HepG2 (cell line): Measurements from ENCODE around the gene PREP. TPM values are rescaled to one million over a fixed set of nuclear protein-coding genes. Genes with fewer than 3 reads are reported as not detected.

ENCODE experiments used
- ATAC-seq: fragments of 200-7000 bp; cut with Tn5 transposase; 3 replicates; pipeline ENCODE4 v1.9.1; 2020; ENCODE audit warnings: mild to moderate bottlenecking, moderate library complexity
- BruUV-seq: library from RNA; stranded (reverse); fragments of 400-500 nt; replicated peaks from 2 replicates; lab custom pipeline; 2021; lab: Mats Ljungman, UMichigan
- CTCF ChIA-PET: fragments of 300-600 bp; formaldehyde crosslinking; extraction: SDS; loops from one replicate; lab custom pipeline; 2021; ENCODE audit warnings: low total read pairs, inconsistent platforms, low intra/inter-chr PET ratio; lab: Yijun Ruan, JAX
- POLR2A ChIA-PET: fragments of 350-600 bp; sonication (Branson Sonifier 250); formaldehyde crosslinking; loops from one replicate; lab custom pipeline; 2020; ENCODE audit warnings: antibody characterized with exemption, inconsistent platforms; lab: Yijun Ruan, JAX
- DNase-seq: peaks from one replicate; pipeline ENCODE4 v3.0.0-alpha.2; 2015; ENCODE audit warnings: low spot score
- FAIRE-seq: peaks from 3 replicates; lab custom pipeline; 2011; peaks lifted over from hg19 to GRCh38; lab: Jason Lieb, UNC
- H2AFZ ChIP-seq: one replicate; pipeline ENCODE4 v1.6.1; 2011; ENCODE audit warnings: low read length, inconsistent platforms
- H3K27ac ChIP-seq: fragments of 300-600 bp; 3 replicates; pipeline ENCODE4 v1.8.0; 2011; ENCODE audit warnings: mixed run types, mild to moderate bottlenecking, mixed read lengths, low read length, inconsistent platforms; ENCODE audit not compliant: insufficient read depth; ENCODE audit errors: extremely low read length
- H3K27me3 ChIP-seq, 2 experiments: fragments of 200-600 bp in 1 of 2; 2 replicates in 1 of 2; 3 replicates in 1 of 2; pipeline versions ENCODE4 v1.6.0 to v1.8.0; 2011; ENCODE audit warnings: low read length in 2 of 2, mild to moderate bottlenecking in 2 of 2, moderate library complexity in 2 of 2, inconsistent platforms in 1 of 2; ENCODE audit not compliant: insufficient read depth in 2 of 2, control insufficient read depth in 1 of 2
- H3K36me3 ChIP-seq, 2 experiments: fragments of 200-600 bp in 1 of 2; replicated peaks in 1 of 2; 2 replicates in 1 of 2; 3 replicates in 1 of 2; pipeline versions ENCODE4 v1.5.1 to v1.8.0; 2011; ENCODE audit warnings: low read length in 2 of 2, inconsistent platforms in 1 of 2; ENCODE audit not compliant: insufficient read depth in 2 of 2, control insufficient read depth in 1 of 2
- H3K4me1 ChIP-seq: 2 replicates; pipeline ENCODE4 v1.5.1; 2012; ENCODE audit warnings: low read length, inconsistent platforms; ENCODE audit not compliant: insufficient read depth
- H3K4me2 ChIP-seq: 2 replicates; pipeline ENCODE4 v1.6.0; 2011; ENCODE audit warnings: low read depth, low read length, inconsistent platforms
- H3K4me3 ChIP-seq, 3 experiments: fragments of 200-600 bp in 1 of 3; sonication (generic), shearing (Covaris generic) in 1 of 3; replicated peaks in 1 of 3; 2 replicates each; pipeline ENCODE4 v1.5.1; 2011 to 2016; ENCODE audit warnings: low read length in 3 of 3, inconsistent platforms in 2 of 3, low read depth in 2 of 3, mild to moderate bottlenecking in 2 of 3, control low read depth in 1 of 3, mixed read lengths in 1 of 3; ENCODE audit not compliant: insufficient read depth in 1 of 3
- H3K79me2 ChIP-seq: one replicate; pipeline ENCODE4 v1.6.1; 2011; ENCODE audit warnings: low read length, inconsistent platforms; ENCODE audit not compliant: insufficient read depth
- H3K9ac ChIP-seq: 2 replicates; pipeline ENCODE4 v1.6.0; 2011; ENCODE audit warnings: mild to moderate bottlenecking, low read depth, low read length, inconsistent platforms; ENCODE audit not compliant: insufficient read depth
- H3K9me3 ChIP-seq: 2 replicates; pipeline ENCODE4 v1.5.1; 2012; ENCODE audit warnings: mild to moderate bottlenecking, low read length
- H4K20me1 ChIP-seq: 2 replicates; pipeline ENCODE4 v1.6.0; 2011; ENCODE audit warnings: inconsistent platforms, mild to moderate bottlenecking, low read length, moderate library complexity; ENCODE audit not compliant: insufficient read depth
- ATAD3A ChIP-seq: sonication (generic); formaldehyde crosslinking; IDR thresholded peaks from 2 replicates; pipeline ENCODE4 v1.4.0; 2020; ENCODE audit warnings: missing genetic modification reagents
- CREB3 ChIP-seq: sonication (generic); formaldehyde crosslinking; IDR thresholded peaks from 2 replicates; pipeline ENCODE4 v1.5.0; 2020; ENCODE audit warnings: missing genetic modification reagents
- NFKBIZ ChIP-seq: IDR thresholded peaks from 2 replicates; pipeline ENCODE4 v1.6.1; 2018; ENCODE audit warnings: missing genetic modification reagents, missing compliant biosample characterization
- PHF20 ChIP-seq: sonication (generic); formaldehyde crosslinking; IDR thresholded peaks from 2 replicates; pipeline ENCODE4 v1.5.0; 2020; ENCODE audit warnings: mild to moderate bottlenecking, missing genetic modification reagents
- SCMH1 ChIP-seq: sonication (generic); formaldehyde crosslinking; IDR thresholded peaks from 2 replicates; pipeline ENCODE4 v1.9.0; 2021; ENCODE audit warnings: missing genetic modification reagents, mild to moderate bottlenecking, borderline replicate concordance
- TBP ChIP-seq: sonication (generic); formaldehyde crosslinking; IDR thresholded peaks from 2 replicates; pipeline ENCODE4 v1.5.0; 2020; ENCODE audit warnings: missing genetic modification reagents
- TGIF2 ChIP-seq: IDR thresholded peaks from 2 replicates; pipeline ENCODE4 v1.6.1; 2016; ENCODE audit warnings: control low read depth, missing compliant biosample characterization
- XRCC5 ChIP-seq: fragments of 200-400 bp; formaldehyde crosslinking; optimal IDR thresholded peaks from 2 replicates; pipeline ENCODE3; 2017; ENCODE audit warnings: mild to moderate bottlenecking, low read length
- ZBTB43 ChIP-seq: sonication (generic); formaldehyde crosslinking; conservative IDR thresholded peaks from 2 replicates; pipeline ENCODE4 v1.4.0; 2020; ENCODE audit warnings: missing genetic modification reagents
- ZNF20 ChIP-seq: sonication (generic); formaldehyde crosslinking; IDR thresholded peaks from 2 replicates; pipeline ENCODE4 v1.4.0; 2020; ENCODE audit warnings: mild to moderate bottlenecking, moderate library complexity, missing genetic modification reagents
- ZNF260 ChIP-seq: sonication (generic); formaldehyde crosslinking; IDR thresholded peaks from 2 replicates; pipeline ENCODE4 v1.4.0; 2020; ENCODE audit warnings: missing genetic modification reagents, low read depth, mild to moderate bottlenecking, borderline replicate concordance
- ZNF468 ChIP-seq: sonication (generic); formaldehyde crosslinking; IDR thresholded peaks from 2 replicates; pipeline ENCODE4 v1.8.0; 2022; ENCODE audit warnings: mild to moderate bottlenecking, moderate library complexity, missing genetic modification reagents
- ZNF570 ChIP-seq: sonication (generic); formaldehyde crosslinking; IDR thresholded peaks from 2 replicates; pipeline ENCODE4 v1.4.0; 2020; ENCODE audit warnings: mild to moderate bottlenecking, missing genetic modification reagents, borderline replicate concordance
- ZNF607 ChIP-seq: sonication (generic); formaldehyde crosslinking; IDR thresholded peaks from 2 replicates; pipeline ENCODE4 v1.5.1; 2020; ENCODE audit warnings: missing genetic modification reagents, mild to moderate bottlenecking, borderline replicate concordance
- WGBS: methylation state at CpG from one replicate; pipeline ENCODE4 v1.1.6; 2017; ENCODE audit warnings: low lambda C conversion rate; 5-methylcytosine and 5-hydroxymethylcytosine counted together
- in situ Hi-C: cut with HindIII; loops from 2 replicates; pipeline ENCODE4 v1.10.0; 2017; ENCODE audit warnings: low pct_unique_long_range_greater_than_20kb; ENCODE audit not compliant: extremely low pct_ligation_motif_present
- intact Hi-C: fragments of 100-400 bp; cut with micrococcal nuclease; formaldehyde crosslinking; loops from one replicate; pipeline ENCODE4 v1.10.0; 2022; ENCODE audit not compliant: unreplicated experiment
- polyA plus RNA-seq, 8 experiments: library from polyadenylated mRNA; depleted of rRNA in 3 of 8; stranded (reverse) in 7 of 8; unstranded in 1 of 8; fragments of >200 nt; fragmentation: Illumina TruSeq in 4 of 8; extraction: Trizol in 4 of 8; gene quantifications; 2 replicates each; pipeline versions ENCODE4 v1.2.1 to v1.2.3, GENCODE V29; 2011 to 2016; ENCODE audit warnings: low read depth in 4 of 8, missing spikeins in 1 of 8, mixed read lengths in 1 of 8; ENCODE audit not compliant: insufficient read depth in 1 of 8
- total RNA-seq, 5 experiments: library from RNA; depleted of rRNA; stranded (reverse); fragments of >200 nt; fragmentation: Illumina TruSeq; extraction: Trizol; gene quantifications; 2 replicates each; pipeline ENCODE4 v1.2.3, GENCODE V29; 2016; ENCODE audit warnings: low read depth in 1 of 5
- TF ChIP-seq, protein P1 (sequence below): sonication (generic); formaldehyde crosslinking; IDR thresholded peaks from 2 replicates; pipeline ENCODE4 v1.5.1; 2020; ENCODE audit warnings: mild to moderate bottlenecking, missing genetic modification reagents, borderline replicate concordance
- TF ChIP-seq, protein P2 (sequence below), 2 experiments: sonication (generic) in 1 of 2; formaldehyde crosslinking in 1 of 2; IDR thresholded peaks; 2 replicates each; pipeline versions ENCODE4 v1.5.1 to v1.6.1; 2011 to 2020; ENCODE audit warnings: borderline replicate concordance in 1 of 2, low read depth in 1 of 2, low read length in 1 of 2, mild to moderate bottlenecking in 1 of 2, missing genetic modification reagents in 1 of 2, moderate library complexity in 1 of 2

Gene PREP
- total and polyA plus RNA-seq, 2 of the 13 experiments (the other 11 are each of a cell fraction or from before 2014, with no cell fraction given) = 12.6 to 15.9 TPM

DNA sequence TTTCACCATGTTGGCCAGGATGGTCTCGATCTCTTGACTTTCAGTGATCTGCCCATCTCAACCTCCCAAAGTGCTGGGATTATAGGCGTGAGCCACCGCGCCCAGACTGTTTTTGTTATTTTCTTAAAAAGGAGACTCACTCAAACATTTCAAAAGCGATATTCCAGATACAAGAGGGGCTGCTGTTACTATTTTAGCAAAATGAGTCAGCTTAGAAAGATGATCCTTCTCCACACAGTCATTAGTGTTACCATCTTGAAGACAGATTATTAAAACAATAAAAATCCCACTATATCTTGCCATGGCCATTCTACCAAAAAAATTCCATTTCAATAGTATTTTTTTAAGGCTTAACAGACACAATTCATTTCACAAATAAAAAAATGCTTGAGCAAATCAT is 102.8 kb downstream of the PREP start:
- BruUV-seq = no TSS peak
- H4K20me1 ChIP-seq = no peaks in the 10 kb centered on the region
- no peaks in the 10 kb centered on the region for H3K4me1 ChIP-seq
- H2AFZ ChIP-seq = no peak overlapping the region
- ATAC-seq (no peak), FAIRE-seq (no peak)
- H3K4me3 ChIP-seq = no peak overlapping the region
- in situ Hi-C loops = no loop called here
- ChIA-PET CTCF (no interaction called here), POLR2A (no interaction called here)
- H3K36me3 ChIP-seq = peaks cover 0 to 21% of the 10 kb centered on the region in 2 experiments; a peak in 1 of 5 replicates
- TF ChIP-seq ZBTB43 = no peak
- no peak for TF ChIP-seq ZNF570 (CRISPR knock-in tag)
- TF ChIP-seq, protein P1, sequence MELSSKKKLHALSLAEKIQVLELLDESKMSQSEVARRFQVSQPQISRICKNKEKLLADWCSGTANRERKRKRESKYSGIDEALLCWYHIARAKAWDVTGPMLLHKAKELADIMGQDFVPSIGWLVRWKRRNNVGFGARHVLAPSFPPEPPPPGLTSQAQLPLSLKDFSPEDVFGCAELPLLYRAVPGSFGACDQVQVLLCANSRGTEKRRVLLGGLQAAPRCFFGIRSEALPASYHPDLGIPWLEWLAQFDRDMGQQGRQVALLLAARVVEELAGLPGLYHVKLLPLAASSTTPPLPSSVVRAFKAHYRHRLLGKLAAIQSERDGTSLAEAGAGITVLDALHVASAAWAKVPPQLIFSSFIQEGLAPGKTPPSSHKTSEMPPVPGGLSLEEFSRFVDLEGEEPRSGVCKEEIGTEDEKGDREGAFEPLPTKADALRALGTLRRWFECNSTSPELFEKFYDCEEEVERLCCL (CRISPR knock-in tag) = no peak
- no peak for TF ChIP-seq PHF20 (CRISPR knock-in tag)
- no peak for TF ChIP-seq CREB3 (CRISPR knock-in tag)
- TF ChIP-seq ZNF607 (CRISPR knock-in tag) = no peak
- no peak for TF ChIP-seq NFKBIZ (CRISPR knock-in tag)
- no peak for TF ChIP-seq XRCC5
- TF ChIP-seq ZNF468 (CRISPR knock-in tag) = no peak
- TF ChIP-seq TGIF2 (CRISPR knock-in tag) = no peak
- no peak for TF ChIP-seq TBP (CRISPR knock-in tag)
- TF ChIP-seq, protein P2, sequence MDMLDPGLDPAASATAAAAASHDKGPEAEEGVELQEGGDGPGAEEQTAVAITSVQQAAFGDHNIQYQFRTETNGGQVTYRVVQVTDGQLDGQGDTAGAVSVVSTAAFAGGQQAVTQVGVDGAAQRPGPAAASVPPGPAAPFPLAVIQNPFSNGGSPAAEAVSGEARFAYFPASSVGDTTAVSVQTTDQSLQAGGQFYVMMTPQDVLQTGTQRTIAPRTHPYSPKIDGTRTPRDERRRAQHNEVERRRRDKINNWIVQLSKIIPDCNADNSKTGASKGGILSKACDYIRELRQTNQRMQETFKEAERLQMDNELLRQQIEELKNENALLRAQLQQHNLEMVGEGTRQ (IDR thresholded peaks at IDR 0.05; ENCODE audit: low read depth, low read length) = no peak
- TF ChIP-seq, protein P2 (CRISPR knock-in tag; IDR thresholded peaks at IDR 0.05; ENCODE audit: borderline replicate concordance) = no peak
- TF ChIP-seq ZNF20 = no peak
- no peak for TF ChIP-seq SCMH1
- no peak for TF ChIP-seq ZNF260 (CRISPR knock-in tag)
- no peak for TF ChIP-seq ATAD3A (CRISPR knock-in tag)
- TF ChIP-seq, all 625 proteins: peak for 0
- H3K9ac ChIP-seq = no peak overlapping the region
- intact Hi-C loops = no loop called here
- no peak overlapping the region for H3K27ac ChIP-seq
- no peak for DNase-seq
- 99% methylated on average over 5 of the region's 5 CpGs for WGBS
- no peaks in the 10 kb centered on the region for H3K9me3 ChIP-seq
- no peaks in the 10 kb centered on the region for H3K27me3 ChIP-seq
- H3K79me2 ChIP-seq = no peaks in the 10 kb centered on the region
- no peak overlapping the region for H3K4me2 ChIP-seq
